ENCODE results near the gene TRIM51G. TPM values are rescaled to one million over a fixed set of nuclear protein-coding genes. Genes with fewer than 3 reads are reported as not detected.

TRIM51G gene
- not detected in 5 replicates for total RNA-seq (2022; extraction: Qiagen RNA extraction)

DNA sequence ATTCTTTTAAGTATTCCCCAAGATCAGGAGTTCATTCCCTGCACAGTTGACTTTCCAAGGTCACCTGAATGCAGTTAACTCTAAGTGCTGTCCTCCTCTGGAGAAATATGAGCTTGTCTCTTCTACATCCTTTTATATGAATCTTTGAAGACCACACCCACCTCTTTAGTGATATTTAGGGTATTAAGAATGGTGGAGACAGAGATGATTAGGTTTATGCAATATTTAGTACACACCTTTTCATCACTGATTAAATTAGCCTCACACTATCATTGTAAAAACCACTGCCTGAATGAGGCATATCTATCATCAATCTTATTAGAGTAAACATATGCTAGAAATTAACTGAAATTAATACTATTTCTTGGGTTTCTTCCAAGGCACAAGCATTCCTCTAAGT is at the start of gene TRIM51G:
Gene TRIM51G (minus strand): TSS at position 101 of the 400 bp plus-strand sequence. CDS start 2,190 bp downstream, outside the sequence.

DNA sequence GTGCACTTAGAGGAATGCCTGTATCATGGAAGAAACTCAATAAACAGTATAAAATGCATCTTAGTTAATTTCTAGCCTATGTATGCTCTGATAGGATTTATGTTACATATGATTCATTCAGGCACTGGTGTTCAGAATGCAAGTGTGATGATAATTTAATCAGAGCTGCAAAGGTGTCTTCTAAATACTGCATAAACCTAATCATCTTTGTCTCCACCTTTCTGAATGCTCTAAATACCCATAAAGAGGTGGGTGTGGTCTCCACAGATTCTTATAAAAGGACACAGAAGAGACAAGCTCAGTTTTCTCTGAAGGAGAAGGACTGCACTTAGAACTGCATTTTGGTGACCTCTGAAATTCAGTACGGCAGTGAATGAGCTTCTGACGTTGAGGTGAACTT is 44.8 kb upstream of the TRIM51G start, which contains the start of gene TRIM49B:
Gene TRIM49B (plus strand): TSS at position 301 of the 400 bp plus-strand sequence. CDS start 2,777 bp downstream, outside the sequence.

Other genes starting within 250 kb of the TRIM51G start
- not detected in 5 replicates for gene TRIM49B, start 44.9 kb upstream of the TRIM51G start, total RNA-seq (2022; extraction: Qiagen RNA extraction)
- gene TRIM64C, start 75.2 kb upstream of the TRIM51G start, total RNA-seq (2022; extraction: Qiagen RNA extraction) = not detected in 5 replicates
- gene FOLH1, start 224.7 kb upstream of the TRIM51G start, total RNA-seq (2022; extraction: Qiagen RNA extraction) = not detected in 5 replicates